Prostate gland (tissue), 2 donors: ENCODE results near the gene TAB2.

Experiments used
- POLR2A ChIP-seq: fragments of 450-650 bp; IDR thresholded peaks from one replicate; pipeline ENCODE4 v1.6.1; 2016; ENCODE audit warnings: antibody characterized with exemption, mild to moderate bottlenecking
- TF ChIP-seq, protein P1 (sequence below), 4 experiments: fragments of 200-600 bp in 2 of 4; fragments of 450-650 bp in 2 of 4; sonication (generic) in 2 of 4; IDR thresholded peaks; 1 replicate in 3 of 4; 2 replicates in 1 of 4; pipeline ENCODE4 v1.5.1; 2016 to 2019; ENCODE audit warnings: antibody characterized with exemption in 4 of 4, mild to moderate bottlenecking in 2 of 4, moderate library complexity in 2 of 4

- TF ChIP-seq, protein P1, sequence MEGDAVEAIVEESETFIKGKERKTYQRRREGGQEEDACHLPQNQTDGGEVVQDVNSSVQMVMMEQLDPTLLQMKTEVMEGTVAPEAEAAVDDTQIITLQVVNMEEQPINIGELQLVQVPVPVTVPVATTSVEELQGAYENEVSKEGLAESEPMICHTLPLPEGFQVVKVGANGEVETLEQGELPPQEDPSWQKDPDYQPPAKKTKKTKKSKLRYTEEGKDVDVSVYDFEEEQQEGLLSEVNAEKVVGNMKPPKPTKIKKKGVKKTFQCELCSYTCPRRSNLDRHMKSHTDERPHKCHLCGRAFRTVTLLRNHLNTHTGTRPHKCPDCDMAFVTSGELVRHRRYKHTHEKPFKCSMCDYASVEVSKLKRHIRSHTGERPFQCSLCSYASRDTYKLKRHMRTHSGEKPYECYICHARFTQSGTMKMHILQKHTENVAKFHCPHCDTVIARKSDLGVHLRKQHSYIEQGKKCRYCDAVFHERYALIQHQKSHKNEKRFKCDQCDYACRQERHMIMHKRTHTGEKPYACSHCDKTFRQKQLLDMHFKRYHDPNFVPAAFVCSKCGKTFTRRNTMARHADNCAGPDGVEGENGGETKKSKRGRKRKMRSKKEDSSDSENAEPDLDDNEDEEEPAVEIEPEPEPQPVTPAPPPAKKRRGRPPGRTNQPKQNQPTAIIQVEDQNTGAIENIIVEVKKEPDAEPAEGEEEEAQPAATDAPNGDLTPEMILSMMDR (IDR thresholded peaks at IDR 0.05) = no peak
- no peak for TF ChIP-seq POLR2A
Observed at GRCh38 chr6:149455031-149455732, 137.7 kb downstream of the TAB2 start.
